ENCODE results near the gene RPL36A.

Gene RPL36A

DNA sequence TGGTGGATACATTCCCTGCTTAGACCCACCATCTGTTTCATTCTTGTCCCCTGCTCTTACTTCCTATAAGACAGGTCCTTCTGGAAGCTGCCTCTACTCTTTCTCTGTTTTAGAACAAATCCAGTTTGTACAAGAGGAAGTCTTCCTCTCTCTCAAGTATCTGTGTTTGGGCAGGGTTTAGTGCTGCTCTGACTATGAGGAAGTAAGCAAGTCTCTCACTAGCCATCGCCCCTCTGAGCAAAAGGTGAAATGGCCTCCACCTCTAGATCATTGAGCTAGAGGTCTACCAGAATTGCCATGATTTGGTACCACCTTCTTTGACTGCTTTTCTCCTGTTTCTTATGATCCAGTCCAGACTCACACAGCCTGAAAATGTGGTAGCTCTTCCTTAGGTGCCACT, 13.3 kb upstream of the RPL36A start:
- no peak for DNase-seq (ENCODE audit: low read depth)
- TF ChIP-seq, protein P1, sequence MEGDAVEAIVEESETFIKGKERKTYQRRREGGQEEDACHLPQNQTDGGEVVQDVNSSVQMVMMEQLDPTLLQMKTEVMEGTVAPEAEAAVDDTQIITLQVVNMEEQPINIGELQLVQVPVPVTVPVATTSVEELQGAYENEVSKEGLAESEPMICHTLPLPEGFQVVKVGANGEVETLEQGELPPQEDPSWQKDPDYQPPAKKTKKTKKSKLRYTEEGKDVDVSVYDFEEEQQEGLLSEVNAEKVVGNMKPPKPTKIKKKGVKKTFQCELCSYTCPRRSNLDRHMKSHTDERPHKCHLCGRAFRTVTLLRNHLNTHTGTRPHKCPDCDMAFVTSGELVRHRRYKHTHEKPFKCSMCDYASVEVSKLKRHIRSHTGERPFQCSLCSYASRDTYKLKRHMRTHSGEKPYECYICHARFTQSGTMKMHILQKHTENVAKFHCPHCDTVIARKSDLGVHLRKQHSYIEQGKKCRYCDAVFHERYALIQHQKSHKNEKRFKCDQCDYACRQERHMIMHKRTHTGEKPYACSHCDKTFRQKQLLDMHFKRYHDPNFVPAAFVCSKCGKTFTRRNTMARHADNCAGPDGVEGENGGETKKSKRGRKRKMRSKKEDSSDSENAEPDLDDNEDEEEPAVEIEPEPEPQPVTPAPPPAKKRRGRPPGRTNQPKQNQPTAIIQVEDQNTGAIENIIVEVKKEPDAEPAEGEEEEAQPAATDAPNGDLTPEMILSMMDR (IDR thresholded peaks at IDR 0.05; ENCODE audit: control insufficient read depth, extremely low read depth, insufficient read depth) = no peak
- H3K4me3 ChIP-seq (ENCODE audit: low read depth, low read length) = no peak overlapping the region

DNA sequence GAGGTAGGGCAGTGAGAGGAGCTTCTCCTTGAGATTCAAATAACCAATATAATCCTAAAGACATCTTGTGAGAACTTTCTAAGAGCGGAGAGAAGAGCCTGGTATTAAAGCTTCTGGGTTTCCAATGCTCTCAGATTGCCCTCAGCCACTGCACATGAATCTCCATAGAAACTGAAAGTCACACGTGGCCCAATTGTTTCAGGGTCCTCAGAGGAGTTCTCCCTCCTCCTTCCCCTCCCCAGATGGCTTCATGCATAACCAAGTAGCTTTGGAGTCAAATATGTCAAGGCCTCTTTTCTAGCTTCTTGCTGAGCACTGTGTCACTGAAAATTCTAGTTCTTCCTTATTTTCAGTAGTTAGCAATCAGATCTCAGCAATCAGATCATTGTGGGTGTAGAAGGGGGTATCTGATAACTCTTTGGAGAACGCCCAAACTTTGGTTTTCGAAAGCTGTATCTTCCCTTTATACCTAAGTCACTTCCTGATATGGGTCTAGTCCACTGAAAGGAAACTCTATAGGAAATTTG, 7.1 kb upstream of the RPL36A start:
- H3K4me3 ChIP-seq (ENCODE audit: low read depth, low read length) = no peak overlapping the region
- TF ChIP-seq, protein P1 (IDR thresholded peaks at IDR 0.05; ENCODE audit: control insufficient read depth, extremely low read depth, insufficient read depth) = no peak
- DNase-seq (ENCODE audit: low read depth) = no peak

DNA sequence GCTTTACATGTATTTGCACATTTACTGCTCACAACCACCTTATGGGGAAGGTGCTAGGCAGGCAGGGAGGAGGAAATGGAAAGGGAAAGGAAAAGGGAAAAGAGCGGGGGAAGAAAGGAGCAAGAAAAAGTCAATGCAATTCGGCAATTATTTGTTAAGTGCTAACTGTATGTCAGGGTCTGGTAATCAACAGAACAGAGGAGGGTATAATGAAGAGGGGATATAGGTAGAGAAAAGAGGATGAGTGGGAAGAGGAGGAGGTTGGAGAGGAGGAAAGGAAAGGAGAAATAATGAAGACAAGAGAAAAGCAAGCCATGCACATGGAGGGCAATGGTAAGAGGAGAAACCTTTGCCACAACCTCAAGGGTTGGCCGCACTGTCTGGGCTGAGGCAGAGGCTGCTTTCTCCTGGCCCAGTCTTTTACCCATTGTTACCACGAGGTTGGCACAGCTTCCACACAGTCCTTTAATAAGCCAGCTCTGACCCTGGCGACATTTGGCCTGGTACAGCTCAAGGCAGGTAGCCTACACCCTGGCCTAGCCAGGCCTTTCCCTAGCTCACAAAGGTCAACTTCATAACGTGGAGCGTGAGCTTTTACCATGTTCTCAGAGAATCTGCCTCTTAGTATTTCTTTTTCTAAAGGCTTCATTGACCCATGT, 5.7 kb upstream of the RPL36A start:
- no peak overlapping the region for H3K4me3 ChIP-seq (ENCODE audit: low read depth, low read length)
- TF ChIP-seq, protein P1 (IDR thresholded peaks at IDR 0.05; ENCODE audit: control insufficient read depth, extremely low read depth, insufficient read depth) = no peak
- no peak for DNase-seq (ENCODE audit: low read depth)

DNA sequence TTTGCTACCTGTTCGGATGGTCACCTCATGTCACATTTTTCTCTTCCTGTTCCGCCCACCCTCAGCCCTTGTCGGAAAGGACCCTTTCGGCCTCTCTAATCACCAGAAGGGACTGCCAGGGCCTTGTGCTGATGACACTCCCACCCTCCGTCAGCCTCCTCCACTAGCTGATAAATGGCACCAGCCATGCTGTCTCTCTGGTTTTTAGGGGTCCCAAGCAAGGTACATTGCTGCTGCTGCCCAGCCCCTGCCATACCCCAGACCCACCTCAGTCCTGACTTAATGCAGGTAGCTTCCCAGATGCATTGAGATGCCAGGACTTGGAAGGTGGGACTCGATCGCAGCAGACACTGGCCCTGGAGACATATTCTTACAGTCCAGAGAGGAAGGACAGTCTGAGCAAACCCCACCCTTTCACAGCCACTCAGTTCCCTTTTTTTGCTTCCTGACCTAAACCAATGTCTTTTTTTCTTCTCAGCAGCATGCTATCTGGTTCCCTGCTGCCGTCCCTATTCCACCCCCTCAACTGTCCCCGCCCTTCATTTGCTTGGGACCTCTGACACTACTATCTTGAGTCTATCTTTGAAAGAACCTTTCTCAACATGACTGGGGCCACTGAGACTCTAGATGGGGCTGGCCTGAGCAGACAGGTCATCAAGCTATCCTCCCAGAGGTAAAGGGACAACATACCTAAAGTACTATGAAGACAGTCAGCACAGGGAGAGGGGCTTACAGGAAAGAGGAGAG, 4.8 kb upstream of the RPL36A start, which contains the start of gene BTK:
BTK (minus strand) TSS at position 397 of the 747 bp plus-strand sequence. CDS start 10,907 bp downstream, outside the sequence.
- DNase-seq (ENCODE audit: low read depth) = no peak
- TF ChIP-seq, protein P1 (IDR thresholded peaks at IDR 0.05; ENCODE audit: control insufficient read depth, extremely low read depth, insufficient read depth) = no peak
- no peak within 1 kb of the TSS for H3K4me3 ChIP-seq (ENCODE audit: low read depth, low read length)

DNA sequence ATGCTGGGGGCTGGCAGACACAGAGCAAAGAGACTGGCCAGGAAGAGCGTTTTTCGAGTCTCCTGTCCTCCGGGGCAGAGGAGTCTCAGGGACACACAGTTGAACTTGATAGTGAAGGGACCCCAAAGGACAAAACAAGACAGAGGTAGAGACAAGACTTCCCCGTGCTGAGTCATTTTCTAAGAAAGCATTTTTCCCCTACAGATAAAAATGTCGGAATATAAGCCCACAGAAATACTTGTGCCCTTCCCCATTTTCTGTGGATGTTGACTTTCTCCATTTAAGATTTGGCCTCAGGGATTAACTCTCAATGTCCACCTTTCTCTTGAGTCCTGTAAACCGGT, 4.3 kb upstream of the RPL36A start:
- H3K4me3 ChIP-seq (ENCODE audit: low read depth, low read length) = no peak overlapping the region

DNA sequence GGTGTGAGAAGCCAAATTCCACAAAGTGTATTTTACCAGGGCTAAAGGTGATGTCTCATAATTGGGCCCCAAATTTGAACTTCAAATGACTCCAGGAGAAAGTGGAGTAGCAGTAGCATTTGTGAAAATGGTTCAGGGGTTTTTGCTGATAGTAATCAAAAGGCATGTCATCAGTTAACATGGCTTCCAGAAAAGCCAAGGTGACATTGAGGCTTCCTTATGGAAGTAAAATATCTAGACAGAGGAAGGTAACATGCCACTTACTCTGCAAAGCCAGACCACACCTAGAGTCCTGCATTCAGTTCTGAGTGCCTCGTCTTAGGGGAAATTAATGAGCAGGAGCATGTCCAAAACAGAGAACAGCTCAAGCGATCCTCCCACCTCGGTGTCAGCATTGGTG, 2.2 kb upstream of the RPL36A start:
- TF ChIP-seq, protein P1 (IDR thresholded peaks at IDR 0.05; ENCODE audit: control insufficient read depth, extremely low read depth, insufficient read depth) = no peak
- H3K4me3 ChIP-seq (ENCODE audit: low read depth, low read length) = no peak overlapping the region
- DNase-seq (ENCODE audit: low read depth) = no peak

More for the DNA sequence above, 4.3 kb upstream of the RPL36A start:
- TF ChIP-seq, protein P1 (IDR thresholded peaks at IDR 0.05; ENCODE audit: control insufficient read depth, extremely low read depth, insufficient read depth) = no peak
- DNase-seq (ENCODE audit: low read depth) = no peak
